ENCODE measurements around the gene TIMMDC1. TPM values are rescaled to one million over a fixed set of nuclear protein-coding genes. Genes with fewer than 3 reads are reported as not detected.
"Not testable (repeated sequence)": the region's sequence is repeated elsewhere in the genome, so short reads cannot be mapped to it uniquely, and the experiment has no call there.

TIMMDC1 gene
- total and polyA plus RNA-seq, 2 of the 13 experiments (the other 11 are each of a cell fraction or from before 2014, with no cell fraction given), result 50.0 to 77.8 TPM

- TF ChIP-seq AHDC1 (CRISPR knock-in tag; IDR thresholded peaks at IDR 0.05; ENCODE audit: borderline replicate concordance) (no peak), ATF7 (IDR thresholded peaks at IDR 0.05) (no peak), ATF7 (CRISPR knock-in tag; IDR thresholded peaks at IDR 0.05) (no peak), ZNF879 (CRISPR knock-in tag; IDR thresholded peaks at IDR 0.05) (no peak)
Observed at GRCh38 chr3:119551598-119551997, 53.3 kb downstream of the TIMMDC1 start (continued).

- H3K36me3 ChIP-seq (replicated peaks in 1 of 2; ENCODE audit: control insufficient read depth in 1 of 2, insufficient read depth in 2 of 2, low read length in 2 of 2); CTCF ChIA-PET (ENCODE audit: low intra/inter-chr PET ratio, low total read pairs); H3K79me2 ChIP-seq (ENCODE audit: insufficient read depth, low read length); H3K4me3 ChIP-seq (replicated peaks in 1 of 3; ENCODE audit: insufficient read depth in 1 of 3, low read depth in 2 of 3, low read length in 3 of 3); in situ Hi-C loops (cut with HindIII; ENCODE audit: extremely low pct_ligation_motif_present, low pct_unique_long_range_greater_than_20kb); FAIRE-seq; H3K4me2 ChIP-seq (ENCODE audit: low read depth, low read length); BruUV-seq (replicated peaks); intact Hi-C loops (cut with micrococcal nuclease; ENCODE audit: unreplicated experiment); H3K4me1 ChIP-seq (ENCODE audit: insufficient read depth, low read length); H3K27ac ChIP-seq (ENCODE audit: extremely low read length, insufficient read depth, low read length); H2AFZ ChIP-seq (ENCODE audit: low read length); ATAC-seq; H3K9me3 ChIP-seq (ENCODE audit: low read length); POLR2A ChIA-PET; H4K20me1 ChIP-seq (ENCODE audit: insufficient read depth, low read length); DNase-seq (ENCODE audit: low spot score); H3K9ac ChIP-seq (ENCODE audit: insufficient read depth, low read depth, low read length): not testable (repeated sequence)
- WGBS (ENCODE audit: low lambda C conversion rate), result 51% methylated on average over 6 of the region's 6 CpGs
- peaks cover 0 to 12% of the 10 kb centered on the region in 2 experiments; a peak in 2 of 5 replicates for H3K27me3 ChIP-seq (ENCODE audit: control insufficient read depth in 1 of 2, insufficient read depth in 2 of 2, low read length in 2 of 2)
Observed at GRCh38 chr3:119552928-119553327, 54.6 kb downstream of the TIMMDC1 start.

Measured in HepG2 (cell line).